ENCODE data around the gene PKNOX2.

The PKNOX2 gene

GRCh38 chr11:125464270-125464662, 299.7 kb downstream of the PKNOX2 start:
- Histone ChIP-seq H3K9me2 (replicated peaks; ENCODE audit: insufficient read depth, low read length) (no peaks in the 10 kb centered on the region), H3K27ac (ENCODE audit: low read length) (no peak overlapping the region), H3K27me3 (replicated peaks; ENCODE audit: insufficient read depth, low read length) (no peaks in the 10 kb centered on the region), H3F3A (ENCODE audit: insufficient read depth, low read length) (no peaks in the 10 kb centered on the region), H3K4me2 (ENCODE audit: low read depth, low read length) (no peak overlapping the region), H3K36me3 (replicated peaks; ENCODE audit: insufficient read depth, low read length) (no peaks in the 10 kb centered on the region), H3K9ac (ENCODE audit: low read length) (no peak overlapping the region), H3K79me2 (ENCODE audit: low read length) (no peaks in the 10 kb centered on the region), H3K9me3 (replicated peaks; ENCODE audit: insufficient read depth, low read length) (no peaks in the 10 kb centered on the region), H3K4me1 (ENCODE audit: low read length) (no peaks in the 10 kb centered on the region), H3K4me3 (ENCODE audit: low read length) (no peak overlapping the region), H4K20me1 (ENCODE audit: insufficient read depth, low read length) (no peaks in the 10 kb centered on the region), H2AFZ (ENCODE audit: low read length) (no peak overlapping the region)
- no peak for TF ChIP-seq EZH2 (optimal IDR thresholded peaks at IDR 0.05; ENCODE audit: low read depth, low read length)
- TF ChIP-seq EZH2phosphoT487 (IDR thresholded peaks at IDR 0.05; ENCODE audit: low read length), result no peak
- TF ChIP-seq, protein P1, sequence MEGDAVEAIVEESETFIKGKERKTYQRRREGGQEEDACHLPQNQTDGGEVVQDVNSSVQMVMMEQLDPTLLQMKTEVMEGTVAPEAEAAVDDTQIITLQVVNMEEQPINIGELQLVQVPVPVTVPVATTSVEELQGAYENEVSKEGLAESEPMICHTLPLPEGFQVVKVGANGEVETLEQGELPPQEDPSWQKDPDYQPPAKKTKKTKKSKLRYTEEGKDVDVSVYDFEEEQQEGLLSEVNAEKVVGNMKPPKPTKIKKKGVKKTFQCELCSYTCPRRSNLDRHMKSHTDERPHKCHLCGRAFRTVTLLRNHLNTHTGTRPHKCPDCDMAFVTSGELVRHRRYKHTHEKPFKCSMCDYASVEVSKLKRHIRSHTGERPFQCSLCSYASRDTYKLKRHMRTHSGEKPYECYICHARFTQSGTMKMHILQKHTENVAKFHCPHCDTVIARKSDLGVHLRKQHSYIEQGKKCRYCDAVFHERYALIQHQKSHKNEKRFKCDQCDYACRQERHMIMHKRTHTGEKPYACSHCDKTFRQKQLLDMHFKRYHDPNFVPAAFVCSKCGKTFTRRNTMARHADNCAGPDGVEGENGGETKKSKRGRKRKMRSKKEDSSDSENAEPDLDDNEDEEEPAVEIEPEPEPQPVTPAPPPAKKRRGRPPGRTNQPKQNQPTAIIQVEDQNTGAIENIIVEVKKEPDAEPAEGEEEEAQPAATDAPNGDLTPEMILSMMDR (IDR thresholded peaks at IDR 0.05; ENCODE audit: low read length), result no peak
- DNase-seq, result no peak

DNA sequence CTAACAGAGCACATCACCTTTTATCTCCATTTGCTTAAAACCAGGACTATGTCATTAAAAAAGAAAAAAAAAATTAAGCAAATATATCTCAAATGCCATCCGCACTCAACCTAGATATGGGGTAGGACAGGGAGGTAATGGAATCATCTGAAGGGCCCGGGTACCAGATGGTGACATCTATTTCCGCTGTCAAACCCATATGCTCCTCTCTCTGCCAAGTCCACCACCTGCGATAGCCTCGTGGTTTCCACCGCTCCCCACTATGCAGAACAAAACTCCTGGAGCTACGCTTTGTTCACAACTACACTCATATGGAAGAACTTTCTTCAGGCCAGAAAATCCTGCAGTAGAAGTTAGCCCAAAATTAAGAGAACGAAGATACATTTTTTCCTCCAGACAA, 300.1 kb downstream of the PKNOX2 start:
- H3K27ac ChIP-seq (ENCODE audit: low read length), result no peak overlapping the region
- no peaks in the 10 kb centered on the region for H3K9me2 ChIP-seq (replicated peaks; ENCODE audit: insufficient read depth, low read length)
- H3K9ac ChIP-seq (ENCODE audit: low read length), result no peak overlapping the region
- H3K79me2 ChIP-seq (ENCODE audit: low read length), result no peaks in the 10 kb centered on the region
- H3K27me3 ChIP-seq (replicated peaks; ENCODE audit: insufficient read depth, low read length), result no peaks in the 10 kb centered on the region
- no peak overlapping the region for H3K4me3 ChIP-seq (ENCODE audit: low read length)
- no peak for DNase-seq
- no peak overlapping the region for H3K4me2 ChIP-seq (ENCODE audit: low read depth, low read length)
- TF ChIP-seq, protein P1 (IDR thresholded peaks at IDR 0.05; ENCODE audit: low read length), result no peak
- TF ChIP-seq EZH2phosphoT487 (IDR thresholded peaks at IDR 0.05; ENCODE audit: low read length) (no peak), EZH2 (optimal IDR thresholded peaks at IDR 0.05; ENCODE audit: low read depth, low read length) (no peak)
- no peak overlapping the region for H2AFZ ChIP-seq (ENCODE audit: low read length)
- no peaks in the 10 kb centered on the region for H4K20me1 ChIP-seq (ENCODE audit: insufficient read depth, low read length)
- no peaks in the 10 kb centered on the region for H3K36me3 ChIP-seq (replicated peaks; ENCODE audit: insufficient read depth, low read length)
- H3K9me3 ChIP-seq (replicated peaks; ENCODE audit: insufficient read depth, low read length), result no peaks in the 10 kb centered on the region
- no peaks in the 10 kb centered on the region for H3K4me1 ChIP-seq (ENCODE audit: low read length)
- no peaks in the 10 kb centered on the region for H3F3A ChIP-seq (ENCODE audit: insufficient read depth, low read length)

DNA sequence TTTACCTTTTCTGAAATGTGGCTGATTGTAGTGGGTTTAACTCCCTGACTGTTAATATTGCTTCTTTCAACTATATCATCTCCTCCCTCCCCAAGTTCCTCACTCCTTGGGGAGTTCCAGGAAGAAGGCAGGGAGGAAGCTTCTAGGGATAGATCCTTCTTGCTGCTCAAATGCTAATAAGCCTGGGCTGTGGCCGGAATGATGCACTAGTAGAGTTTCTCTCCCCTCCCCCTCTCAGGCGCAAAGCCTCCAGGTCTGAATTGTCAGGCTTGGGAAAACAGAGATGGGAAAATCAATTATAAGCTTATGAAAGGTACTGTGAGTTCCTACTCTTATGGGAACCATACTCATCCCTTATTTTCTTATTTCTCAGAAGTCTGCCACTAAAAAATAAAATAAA, 300.7 kb downstream of the PKNOX2 start:
- H3K4me3 ChIP-seq (ENCODE audit: low read length), result no peak overlapping the region
- TF ChIP-seq EZH2phosphoT487 (IDR thresholded peaks at IDR 0.05; ENCODE audit: low read length), result no peak
- TF ChIP-seq, protein P1 (IDR thresholded peaks at IDR 0.05; ENCODE audit: low read length), result no peak
- TF ChIP-seq EZH2 (optimal IDR thresholded peaks at IDR 0.05; ENCODE audit: low read depth, low read length), result no peak
- H3K79me2 ChIP-seq (ENCODE audit: low read length), result no peaks in the 10 kb centered on the region
- DNase-seq, result no peak
- H4K20me1 ChIP-seq (ENCODE audit: insufficient read depth, low read length), result no peaks in the 10 kb centered on the region
- no peaks in the 10 kb centered on the region for H3K36me3 ChIP-seq (replicated peaks; ENCODE audit: insufficient read depth, low read length)
- no peak overlapping the region for H3K27ac ChIP-seq (ENCODE audit: low read length)
- no peak overlapping the region for H3K4me2 ChIP-seq (ENCODE audit: low read depth, low read length)
- H3K27me3 ChIP-seq (replicated peaks; ENCODE audit: insufficient read depth, low read length), result no peaks in the 10 kb centered on the region
- no peaks in the 10 kb centered on the region for H3K9me2 ChIP-seq (replicated peaks; ENCODE audit: insufficient read depth, low read length)
- H3K9ac ChIP-seq (ENCODE audit: low read length), result no peak overlapping the region
- H3K4me1 ChIP-seq (ENCODE audit: low read length), result no peaks in the 10 kb centered on the region
- no peaks in the 10 kb centered on the region for H3K9me3 ChIP-seq (replicated peaks; ENCODE audit: insufficient read depth, low read length)
- no peak overlapping the region for H2AFZ ChIP-seq (ENCODE audit: low read length)
- no peaks in the 10 kb centered on the region for H3F3A ChIP-seq (ENCODE audit: insufficient read depth, low read length)
